ENCODE measurements around the gene TNFAIP1. TPM values are rescaled to one million over a fixed set of nuclear protein-coding genes. Genes with fewer than 3 reads are reported as not detected.
"Not testable (repeated sequence)": the region's sequence is repeated elsewhere in the genome, so short reads cannot be mapped to it uniquely, and the experiment has no call there.

TNFAIP1 gene, protein sequence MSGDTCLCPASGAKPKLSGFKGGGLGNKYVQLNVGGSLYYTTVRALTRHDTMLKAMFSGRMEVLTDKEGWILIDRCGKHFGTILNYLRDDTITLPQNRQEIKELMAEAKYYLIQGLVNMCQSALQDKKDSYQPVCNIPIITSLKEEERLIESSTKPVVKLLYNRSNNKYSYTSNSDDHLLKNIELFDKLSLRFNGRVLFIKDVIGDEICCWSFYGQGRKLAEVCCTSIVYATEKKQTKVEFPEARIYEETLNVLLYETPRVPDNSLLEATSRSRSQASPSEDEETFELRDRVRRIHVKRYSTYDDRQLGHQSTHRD
- 18.7 and 20.3 TPM in 2 replicates for total RNA-seq

DNA sequence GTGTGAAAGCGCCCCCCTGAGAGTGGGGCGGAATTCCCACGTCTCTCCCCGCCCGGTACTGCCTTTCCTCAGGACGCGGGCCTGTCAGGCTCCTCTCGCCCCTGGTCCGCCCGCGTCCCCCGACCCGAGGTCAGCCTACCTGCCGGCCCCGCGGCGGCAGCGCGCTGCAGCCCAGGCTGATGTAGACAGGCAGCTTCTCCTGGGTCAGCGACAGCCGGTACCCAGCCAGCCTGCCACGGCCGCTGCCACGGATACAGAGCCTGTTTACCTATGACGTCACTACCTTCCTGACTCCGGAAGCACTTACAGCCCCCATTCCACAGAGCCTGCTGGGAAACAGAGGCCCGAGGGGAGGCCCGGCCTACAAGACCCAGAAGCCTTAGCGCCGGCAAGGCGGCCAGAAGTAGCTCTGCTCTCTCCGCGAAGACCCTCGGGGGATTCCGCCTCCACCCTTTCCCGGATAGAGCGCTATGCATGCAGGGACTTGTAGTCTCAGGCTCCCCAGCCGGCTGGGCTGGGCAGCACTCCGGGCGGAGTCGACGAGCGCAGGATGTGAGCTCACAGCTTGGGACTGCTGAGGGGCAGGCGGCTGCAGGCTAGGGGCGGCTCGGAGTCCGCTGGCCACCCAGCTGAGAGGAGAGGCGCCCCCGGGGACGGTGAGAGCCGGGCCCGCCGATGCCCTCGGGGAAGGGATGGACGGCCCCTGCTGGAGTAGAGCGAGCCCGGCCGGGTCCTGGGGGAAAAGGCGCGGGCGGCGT is at the start of gene TNFAIP1, which contains the start of gene IFT20:
Gene TNFAIP1, plus strand, starts transcription at position 561 of the 758 bp plus-strand sequence. CDS start 3,761 bp downstream, outside the sequence.
Gene IFT20, minus strand, starts transcription at position 272 of the 758 bp plus-strand sequence. CDS start 3,487 bp downstream, outside the sequence.
- intact Hi-C loops (cut with micrococcal nuclease) = loop anchor here (1.0 to 10.0 kb wide), 5 partner anchors 16 to 528 kb away; partner anchors contain the start of genes POLDIP2, PROCA1, RAB34 and RPL23A

DNA sequence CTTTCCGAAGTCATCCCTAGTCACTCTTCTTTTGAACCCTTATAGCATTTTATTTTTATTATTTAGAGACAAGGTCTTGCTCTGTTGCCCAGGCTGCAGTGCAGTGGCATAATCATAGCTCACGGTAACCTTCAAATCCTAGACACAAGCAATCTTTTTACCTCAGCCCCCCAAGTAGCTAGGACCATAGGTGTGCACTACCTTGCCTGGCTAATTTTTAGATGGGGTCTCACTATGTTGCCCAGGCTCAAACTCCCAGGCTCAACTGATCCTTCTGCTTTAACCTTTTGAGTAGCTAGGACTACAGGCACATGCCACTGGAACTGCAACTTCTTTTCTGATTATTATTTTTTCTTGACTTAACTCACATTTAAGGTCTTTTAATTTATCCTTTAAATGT is 49.6 kb upstream of the TNFAIP1 start:
- intact Hi-C loops (cut with micrococcal nuclease) = no loop called here

DNA sequence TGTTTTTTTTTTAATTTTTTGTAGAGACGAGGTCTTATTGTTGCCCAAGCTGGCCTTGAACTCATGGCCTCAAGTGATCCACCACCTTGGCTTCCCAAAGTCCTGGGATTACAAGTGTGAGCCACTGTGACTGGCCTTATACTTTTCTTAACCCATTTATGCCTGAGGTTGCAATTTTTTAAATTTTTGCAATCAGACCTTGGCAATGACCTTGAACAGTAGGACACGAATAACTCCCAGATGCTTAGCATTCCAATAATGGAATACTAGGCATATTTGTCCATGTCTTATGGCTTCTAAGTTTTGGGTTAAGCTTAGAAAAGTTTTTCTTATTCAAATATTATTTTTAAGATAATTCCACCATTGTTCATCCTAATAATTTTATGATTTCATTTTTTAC is 44.9 kb upstream of the TNFAIP1 start:
- intact Hi-C loops (cut with micrococcal nuclease) = no loop called here

DNA sequence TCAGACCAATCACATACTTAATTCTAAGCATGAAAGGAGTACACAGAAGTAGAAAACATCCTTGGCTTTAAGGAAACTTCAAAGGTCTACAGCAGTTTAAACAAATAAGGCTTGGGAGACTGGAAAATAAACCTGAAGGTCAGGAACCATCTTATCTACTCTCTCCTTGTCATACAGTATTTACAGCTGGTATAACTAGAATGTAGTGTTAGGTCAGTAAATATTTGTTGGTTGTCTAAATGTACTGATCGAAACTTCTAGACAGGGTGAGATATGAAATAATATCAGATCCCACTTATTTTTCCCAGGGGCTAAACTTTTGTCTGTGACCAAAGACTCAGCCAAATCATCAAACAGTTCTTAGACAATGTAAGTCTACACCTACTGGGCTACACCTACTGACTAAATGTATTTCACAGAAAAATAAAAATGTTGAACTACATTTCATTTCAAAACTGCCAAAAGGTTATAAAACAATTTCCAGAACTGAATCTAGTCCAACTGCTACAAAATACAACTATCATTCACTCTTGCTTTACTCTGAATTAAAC is 43.7 kb upstream of the TNFAIP1 start:
- intact Hi-C loops (cut with micrococcal nuclease) = no loop called here

DNA sequence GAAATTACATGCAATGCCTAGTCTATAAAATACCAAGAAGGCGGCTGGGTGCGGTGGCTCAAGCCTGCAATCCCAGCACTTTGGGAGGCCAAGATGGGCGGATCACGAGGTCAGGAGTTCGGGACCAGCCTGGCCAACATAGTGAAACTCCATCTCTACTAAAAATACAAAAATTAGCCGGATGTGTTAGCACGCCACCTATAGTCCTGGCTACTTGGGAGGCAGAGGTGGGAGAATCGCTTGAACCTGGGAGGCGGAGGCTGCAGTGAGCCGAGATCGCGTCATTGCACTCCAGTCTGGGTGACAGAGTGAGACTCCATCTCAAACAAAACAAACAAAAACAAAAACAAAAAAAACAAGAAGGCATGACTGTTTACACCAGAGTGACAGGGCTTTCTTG is 42.7 kb upstream of the TNFAIP1 start:
- intact Hi-C loops (cut with micrococcal nuclease) = not testable (repeated sequence)

DNA sequence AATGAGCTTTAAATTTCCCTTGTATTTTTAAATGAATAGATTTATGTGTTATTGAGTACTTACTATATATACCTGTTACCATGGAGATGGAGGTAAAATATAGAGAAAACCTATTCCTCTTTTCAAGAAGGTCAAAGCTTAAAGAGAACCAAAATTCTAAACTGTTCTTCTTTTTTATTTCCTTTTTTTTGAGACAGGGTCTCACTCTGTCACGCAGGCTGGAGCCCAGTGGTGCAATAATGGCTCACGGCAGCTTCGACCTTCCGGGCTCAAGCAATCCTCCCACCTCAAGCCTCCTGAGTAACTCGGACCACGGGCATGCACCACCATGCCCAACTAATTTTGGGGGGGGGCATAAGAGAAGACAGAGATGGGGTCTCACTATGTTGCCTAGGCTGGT is 41.6 kb upstream of the TNFAIP1 start:
- intact Hi-C loops (cut with micrococcal nuclease) = no loop called here

DNA sequence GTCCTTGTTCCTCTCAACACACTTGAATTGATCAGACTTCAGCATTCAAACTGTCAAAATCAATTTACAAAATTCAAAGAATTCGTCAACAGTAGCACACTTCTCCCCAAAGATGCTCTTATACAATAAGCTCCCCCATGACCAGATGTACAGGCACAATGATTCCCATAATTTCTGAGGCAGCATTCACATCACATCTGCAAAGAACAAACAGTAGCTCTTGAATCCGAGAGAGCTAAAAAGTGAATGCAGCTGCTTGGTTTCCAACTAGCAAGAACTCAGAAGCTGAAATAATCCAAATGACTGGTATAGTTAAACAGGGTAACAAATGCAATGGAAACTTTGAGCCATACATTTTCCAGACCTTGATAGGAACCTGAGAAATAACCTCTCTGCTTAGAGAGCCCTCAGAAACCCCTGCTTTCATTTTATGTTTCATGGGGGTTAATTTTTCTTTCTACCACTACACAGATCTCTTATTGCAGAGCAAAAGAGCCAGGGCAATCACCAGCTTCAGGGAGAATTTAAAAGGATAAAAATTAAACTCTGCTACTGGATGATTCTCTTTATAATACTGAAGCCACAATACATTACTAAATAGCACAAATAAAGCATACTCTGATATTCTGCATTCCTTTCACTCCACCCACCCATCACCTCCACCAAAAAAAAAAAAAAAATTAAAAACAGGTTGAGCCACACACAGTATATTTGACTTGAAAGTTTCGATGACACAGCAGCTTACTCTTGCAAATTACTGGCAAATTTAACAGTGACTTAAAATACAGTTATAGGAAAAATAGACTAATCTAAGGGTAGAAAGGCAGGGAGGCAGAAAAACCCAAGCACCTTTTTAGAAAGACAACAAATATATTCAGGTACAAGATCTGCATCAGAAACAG is 39.6 kb upstream of the TNFAIP1 start:
- intact Hi-C loops (cut with micrococcal nuclease) = no loop called here

DNA sequence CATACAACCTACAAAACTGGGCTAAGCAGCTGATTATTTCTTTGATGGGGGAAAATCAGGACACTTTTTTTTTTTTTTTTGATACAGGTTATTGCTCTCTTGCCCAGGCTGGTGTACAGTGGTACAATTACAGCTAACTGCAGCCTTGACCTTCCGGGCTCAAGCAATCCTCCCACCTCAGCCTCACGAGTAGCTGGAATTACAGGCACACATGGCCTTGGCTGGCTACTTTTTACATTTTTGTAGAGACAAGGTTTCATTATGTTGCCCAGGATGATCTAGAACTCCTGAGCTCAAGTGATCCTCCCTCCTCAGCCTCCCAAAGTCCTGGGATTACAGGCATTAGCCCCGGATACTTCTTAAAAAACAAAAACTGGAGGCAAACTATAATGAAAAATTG is 37.1 kb upstream of the TNFAIP1 start:
- intact Hi-C loops (cut with micrococcal nuclease) = no loop called here

DNA sequence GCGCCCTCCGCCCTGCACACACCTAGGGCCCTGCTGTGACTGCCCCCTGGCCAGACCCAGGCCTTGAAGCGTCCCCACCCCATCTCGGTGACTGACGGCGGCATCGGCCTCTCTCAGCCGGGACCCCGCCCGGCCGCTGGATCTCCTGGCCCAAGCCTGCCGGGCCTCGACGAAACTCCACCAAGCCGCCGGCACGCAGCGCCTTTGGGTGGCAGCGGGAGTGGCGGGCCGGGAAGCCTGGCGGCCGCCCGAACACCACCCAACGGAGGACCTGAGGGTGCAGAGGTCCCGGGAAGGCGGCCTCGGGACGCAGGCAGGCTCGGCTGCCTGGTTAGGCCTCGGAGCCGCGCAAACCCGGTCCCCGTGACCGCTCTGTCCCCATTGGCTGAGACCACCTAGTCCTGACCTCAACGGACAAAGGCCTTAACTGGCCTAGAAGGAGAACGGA is 28.6 kb upstream of the TNFAIP1 start:
- intact Hi-C loops (cut with micrococcal nuclease) = no loop called here

DNA sequence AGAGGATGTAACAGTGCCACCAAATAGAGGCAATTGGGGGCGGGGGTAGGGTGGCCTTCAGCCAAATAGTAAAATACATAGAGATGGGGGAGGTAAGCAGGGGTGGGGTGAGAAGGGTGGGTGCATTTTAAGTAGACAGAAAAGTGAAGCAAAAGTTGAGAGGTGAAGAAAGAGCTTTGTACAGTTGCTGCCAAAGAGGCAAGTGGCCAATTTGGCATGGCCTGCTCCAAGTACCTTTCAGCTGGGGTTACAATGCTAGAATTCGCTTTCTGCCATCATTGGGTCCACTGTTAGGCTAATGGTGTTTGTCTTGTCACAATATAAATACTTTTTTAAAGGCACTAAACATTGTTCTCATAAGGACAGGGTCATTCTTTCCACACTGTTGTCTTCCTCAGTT is 21.7 kb upstream of the TNFAIP1 start:
- intact Hi-C loops (cut with micrococcal nuclease) = loop anchor here (10.0 kb wide), 1 partner anchor 269 kb away; the partner anchor contains the start of gene NLK

DNA sequence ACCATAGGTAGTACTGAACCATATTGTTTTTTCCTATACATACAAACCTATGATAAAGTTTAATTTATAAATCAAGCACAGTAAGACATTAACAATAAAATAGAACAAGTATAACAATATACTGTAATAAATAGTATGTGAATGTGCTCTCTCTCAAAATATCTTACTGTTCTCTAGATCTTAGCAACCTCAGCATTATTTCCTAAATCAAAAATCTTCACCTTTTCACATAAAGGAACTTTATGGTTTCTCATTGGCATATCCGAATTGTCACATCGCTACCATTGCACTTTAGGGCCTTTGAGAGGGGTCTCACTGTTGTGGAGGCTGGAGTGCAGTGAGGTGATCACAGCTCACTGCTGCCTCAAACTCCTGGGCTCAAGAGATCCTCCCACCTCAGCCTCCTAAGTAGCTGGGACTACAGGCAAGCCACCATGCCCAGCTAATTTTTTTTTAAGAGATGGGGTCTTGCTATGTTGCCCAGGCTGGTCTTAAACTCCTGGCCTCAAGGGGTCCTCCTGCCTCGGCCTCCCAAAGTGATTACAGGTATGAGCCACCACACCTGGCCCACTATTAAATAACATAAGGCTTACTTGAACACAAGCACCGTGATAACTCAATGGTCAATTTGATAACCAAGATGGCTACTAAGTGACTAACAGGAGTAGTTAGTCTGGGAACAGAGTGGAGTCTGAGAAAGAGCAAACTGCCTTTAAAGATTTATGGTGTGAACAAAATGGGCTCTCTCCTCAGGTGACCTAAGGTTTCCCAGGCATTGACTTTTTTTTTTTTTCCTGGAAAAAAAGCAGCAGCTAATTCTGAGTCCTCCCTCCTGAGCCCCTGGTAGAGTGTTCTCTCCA is 19.5 kb upstream of the TNFAIP1 start:
- intact Hi-C loops (cut with micrococcal nuclease) = loop anchor here (10.0 kb wide), 1 partner anchor 271 kb away; the partner anchor contains the start of gene NLK

DNA sequence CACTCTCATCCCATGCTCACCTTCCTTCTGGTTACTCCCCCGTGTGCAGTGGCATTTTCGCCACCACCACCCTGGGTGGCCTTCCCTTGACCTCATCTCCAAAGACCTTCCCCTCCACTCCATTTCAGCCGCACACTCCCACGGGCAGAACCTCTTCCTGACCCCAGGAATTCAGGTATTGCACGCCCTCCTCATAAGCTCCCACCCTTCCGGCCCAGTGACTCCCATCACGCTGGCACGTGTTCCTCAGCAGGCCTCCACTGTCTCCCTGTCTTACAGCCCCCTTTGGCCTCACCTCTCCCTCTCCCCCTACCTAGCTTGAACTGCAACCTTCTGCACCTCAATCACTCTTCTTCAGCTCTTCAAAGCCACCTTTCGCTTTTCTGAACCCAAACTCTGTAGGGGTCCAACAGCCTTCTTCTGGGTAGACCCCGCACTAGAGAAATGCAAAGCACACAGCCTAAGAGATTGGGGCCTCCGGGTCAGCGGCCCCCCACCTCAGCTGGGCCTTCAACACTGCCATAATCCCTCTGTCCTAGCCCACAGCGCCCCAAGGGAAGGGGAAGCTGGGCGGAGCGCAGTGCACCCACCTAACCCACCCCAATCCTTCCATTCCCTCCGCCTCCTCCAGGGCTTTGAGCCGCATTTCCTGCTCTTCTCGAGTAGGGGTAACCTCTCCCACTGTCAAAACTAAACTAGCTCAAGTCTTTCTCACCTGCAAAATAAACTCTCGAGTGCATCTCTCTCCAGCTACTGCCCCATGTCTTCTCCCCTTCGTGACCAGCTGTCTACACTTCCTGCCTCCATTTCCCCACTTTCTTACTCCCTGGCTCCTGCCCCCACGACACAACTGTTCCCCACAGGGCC is 18.2 kb upstream of the TNFAIP1 start:
- intact Hi-C loops (cut with micrococcal nuclease) = loop anchor here (10.0 kb wide), 1 partner anchor 273 kb away; the partner anchor contains the start of gene NLK

DNA sequence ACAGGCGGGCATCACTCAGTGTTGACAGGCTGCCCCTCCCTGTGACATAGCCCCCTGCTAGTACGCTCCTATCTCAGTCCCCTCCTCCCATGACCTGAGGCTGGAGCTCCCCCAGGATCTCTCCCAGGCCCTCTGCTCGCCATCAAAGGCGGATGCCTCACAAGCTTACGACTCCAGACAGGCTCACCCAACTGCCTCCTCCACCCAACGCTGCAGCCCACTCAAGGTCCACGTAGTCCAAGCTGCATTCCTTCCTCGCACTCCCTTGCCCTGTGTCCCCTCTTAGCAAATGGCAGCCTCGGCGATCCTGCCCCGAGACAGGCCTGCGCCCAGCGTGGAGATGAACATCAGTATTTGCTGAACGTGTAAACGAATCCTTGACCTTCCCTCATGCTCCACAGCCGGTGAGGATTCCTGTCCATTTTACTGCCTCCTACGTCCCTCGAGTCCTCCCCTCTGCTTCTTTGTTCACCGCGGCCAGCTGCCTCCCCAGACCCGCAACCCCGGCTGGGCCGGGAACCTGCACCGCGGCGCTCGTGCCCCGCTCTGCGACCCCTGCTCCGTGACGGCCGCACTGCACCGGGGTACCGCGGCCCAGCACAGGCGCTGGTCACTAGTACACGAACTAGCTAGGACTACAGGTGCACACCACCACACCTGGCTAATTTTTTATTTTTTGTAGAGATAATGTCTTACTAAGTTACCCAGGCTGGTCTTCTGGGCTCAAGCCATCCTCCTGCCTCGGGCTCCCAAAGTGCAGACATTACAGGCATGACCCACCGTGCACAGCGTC is 17.4 kb upstream of the TNFAIP1 start:
- intact Hi-C loops (cut with micrococcal nuclease) = loop anchor here (2.0 to 10.0 kb wide), 2 partner anchors 53 to 273 kb away; partner anchors contain the start of genes NLK, SARM1 and VTN

DNA sequence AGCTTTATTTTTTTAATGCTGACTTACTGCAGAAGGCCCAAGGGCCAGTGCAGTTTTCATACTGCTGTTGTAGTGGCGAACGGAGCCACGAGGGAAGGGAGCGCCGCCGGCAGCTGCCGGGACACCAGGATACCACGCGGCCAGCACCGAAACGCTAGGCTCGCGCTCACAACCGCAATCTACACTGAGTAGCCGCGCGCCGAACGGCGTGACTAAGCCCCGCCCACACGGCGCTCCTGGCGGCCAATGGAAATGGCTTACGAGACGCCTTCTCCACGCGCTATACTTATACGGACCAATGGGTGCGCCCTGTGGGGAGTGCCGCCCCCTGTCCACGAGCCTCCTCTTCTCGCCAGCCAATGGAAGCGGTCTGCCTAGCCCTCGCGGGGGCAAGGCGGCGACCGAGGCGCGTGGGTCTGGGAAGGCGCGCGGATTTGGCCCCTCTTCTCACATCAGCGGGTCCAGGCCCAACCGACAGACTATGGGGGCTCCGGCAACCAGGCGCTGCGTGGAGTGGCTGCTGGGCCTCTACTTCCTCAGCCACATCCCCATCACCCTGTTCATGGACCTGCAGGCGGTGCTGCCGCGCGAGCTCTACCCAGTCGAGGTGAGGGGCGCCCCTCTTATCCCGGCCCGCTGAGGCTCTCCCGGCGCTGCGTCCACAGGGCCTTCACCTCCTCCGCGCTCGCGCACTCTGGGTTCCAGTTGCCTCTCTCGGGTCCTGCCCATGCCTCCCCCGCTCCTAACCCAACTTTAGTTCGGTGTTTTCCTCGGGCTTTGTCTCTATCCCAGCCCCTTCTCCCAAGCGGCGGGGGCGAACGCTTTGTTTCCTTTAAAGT is 16.6 kb upstream of the TNFAIP1 start, which contains the start of gene TMEM97:
Gene TMEM97, plus strand, starts transcription at position 442 of the 839 bp plus-strand sequence. Its CDS starts 40 bp downstream, at position 482.
- intact Hi-C loops (cut with micrococcal nuclease) = loop anchor here (1.0 to 10.0 kb wide), 5 partner anchors 16 to 274 kb away; partner anchors contain the start of genes IFT20, NLK, POLDIP2 and SARM1

DNA sequence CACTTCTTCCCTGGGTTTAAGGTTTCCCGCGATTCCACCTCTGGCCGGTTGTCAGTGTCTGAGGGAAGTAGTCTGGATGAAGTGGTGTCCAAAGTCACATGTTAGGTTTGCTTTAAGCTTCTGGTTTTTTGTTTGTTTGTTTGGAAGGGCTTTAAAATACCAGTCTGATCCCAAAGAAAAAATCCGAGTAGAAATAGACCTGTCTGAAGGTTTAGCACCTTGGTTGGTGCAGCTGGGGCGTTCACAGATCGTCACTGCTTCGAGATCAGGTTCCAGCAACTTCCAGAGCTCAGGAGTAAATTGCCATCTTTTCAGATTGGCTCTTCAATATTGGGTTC is 16.0 kb upstream of the TNFAIP1 start:
- intact Hi-C loops (cut with micrococcal nuclease) = loop anchor here (1.0 to 10.0 kb wide), 5 partner anchors 16 to 275 kb away; partner anchors contain the start of genes IFT20, NLK, POLDIP2 and SARM1

DNA sequence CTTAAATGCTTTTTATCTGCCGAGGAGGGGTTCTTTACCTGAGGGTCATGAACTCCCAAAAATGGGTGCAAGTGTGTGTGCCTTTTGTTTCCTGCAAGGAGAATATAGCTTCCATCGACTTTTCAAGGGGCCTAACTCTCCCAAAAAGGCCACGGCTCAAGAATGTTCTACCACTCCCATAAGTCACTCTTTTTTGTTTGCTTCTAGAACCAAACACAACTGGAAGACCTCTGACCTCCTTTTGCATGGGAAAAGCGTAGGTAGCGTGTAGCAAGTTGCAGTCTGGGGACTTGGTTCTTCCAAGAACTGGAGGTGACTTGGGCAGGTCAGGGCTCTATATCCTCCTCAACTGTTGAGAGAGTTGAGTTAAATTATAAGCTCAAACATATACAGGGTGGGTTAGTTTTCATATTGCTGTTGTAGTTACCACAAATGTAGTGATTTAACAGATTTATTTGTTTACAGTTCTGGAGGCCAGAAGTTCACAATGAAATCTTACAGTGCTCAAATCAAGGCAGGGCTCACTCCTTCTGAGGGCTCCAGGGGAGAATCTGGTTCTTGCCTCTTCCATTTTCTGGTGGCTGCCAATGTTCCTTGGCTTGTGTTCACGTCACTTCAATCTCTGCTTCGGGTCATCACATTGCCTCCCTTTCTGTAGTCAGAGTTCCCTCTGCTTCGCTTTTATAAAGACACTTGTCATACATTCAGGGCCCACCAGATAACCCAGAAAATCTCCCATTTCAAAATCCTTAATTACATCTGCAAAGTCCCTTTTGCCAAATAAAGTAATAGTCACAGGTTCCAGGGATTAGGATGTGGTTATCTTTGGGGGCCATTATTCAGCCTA is 15.1 kb upstream of the TNFAIP1 start:
- intact Hi-C loops (cut with micrococcal nuclease) = no loop called here
